CD8-positive, alpha-beta memory T cell (primary cell): Measurements from ENCODE around the gene PSAP. TPM values are rescaled to one million over a fixed set of nuclear protein-coding genes. Genes with fewer than 3 reads are reported as not detected.

Experiments
- CTCF ChIA-PET: fragments of 350-600 bp; sonication (Branson Sonifier 250); formaldehyde crosslinking; loops from one replicate; lab custom pipeline; 2021; ENCODE audit warnings: antibody characterized with exemption; lab: Charles Lee
- POLR2A ChIA-PET: fragments of 350-600 bp; sonication (Branson Sonifier 250); formaldehyde crosslinking; loops from one replicate; lab custom pipeline; 2021; ENCODE audit warnings: antibody characterized with exemption; lab: Charles Lee
- DNase-seq, 5 donors: peaks; one replicate each; pipeline versions ENCODE4 v3.0.0 to v3.0.0-alpha.2; 2020 to 2022; ENCODE audit warnings: mixed read lengths in 1 of 5
- H3K27ac ChIP-seq: one replicate; pipeline ENCODE4 v1.7.0; 2013; ENCODE audit warnings: low read depth, mild to moderate bottlenecking, low read length, moderate library complexity
- H3K27me3 ChIP-seq: 2 replicates; pipeline ENCODE4 v1.7.0; 2013; ENCODE audit warnings: low read length, mild to moderate bottlenecking; ENCODE audit not compliant: insufficient read depth, poor library complexity, severe bottlenecking
- H3K36me3 ChIP-seq: 2 replicates; pipeline ENCODE4 v1.7.0; 2013; ENCODE audit warnings: mild to moderate bottlenecking, low read length, moderate library complexity; ENCODE audit not compliant: insufficient read depth
- H3K4me1 ChIP-seq: 2 replicates; pipeline ENCODE4 v1.7.0; 2013; ENCODE audit warnings: mild to moderate bottlenecking, low read length, moderate library complexity; ENCODE audit not compliant: insufficient read depth
- H3K4me3 ChIP-seq: 2 replicates; pipeline ENCODE4 v1.7.0; 2013; ENCODE audit warnings: mild to moderate bottlenecking, low read length
- H3K9me3 ChIP-seq: 2 replicates; pipeline ENCODE4 v1.7.0; 2013; ENCODE audit warnings: mild to moderate bottlenecking, low read length
- H3K27ac Mint-ChIP-seq, 8 donors: one replicate each; pipeline ENCODE4 v1.8.0; 2020 to 2021; ENCODE audit warnings: mixed read lengths in 8 of 8, mild to moderate bottlenecking in 6 of 8, inconsistent platforms in 3 of 8, moderate library complexity in 3 of 8
- H3K27me3 Mint-ChIP-seq, 2 donors: one replicate each; pipeline ENCODE4 v1.8.0; 2020 to 2021; ENCODE audit warnings: mixed read lengths in 2 of 2, mild to moderate bottlenecking in 1 of 2, moderate library complexity in 1 of 2
- H3K36me3 Mint-ChIP-seq, 3 donors: one replicate each; pipeline ENCODE4 v1.8.0; 2020 to 2021; ENCODE audit warnings: mixed read lengths in 3 of 3, inconsistent platforms in 1 of 3, mild to moderate bottlenecking in 1 of 3
- H3K4me1 Mint-ChIP-seq, 3 donors: one replicate each; pipeline ENCODE4 v1.8.0; 2020 to 2021; ENCODE audit warnings: mixed read lengths in 3 of 3, inconsistent platforms in 1 of 3, mild to moderate bottlenecking in 1 of 3
- H3K4me3 Mint-ChIP-seq, 7 donors: one replicate each; pipeline ENCODE4 v1.8.0; 2020 to 2021; ENCODE audit warnings: mixed read lengths in 7 of 7, mild to moderate bottlenecking in 6 of 7, moderate library complexity in 4 of 7, inconsistent platforms in 2 of 7
- H3K9me3 Mint-ChIP-seq, 5 donors: one replicate each; pipeline ENCODE4 v1.8.0; 2020 to 2022; ENCODE audit warnings: mixed read lengths in 5 of 5, mild to moderate bottlenecking in 3 of 5, moderate library complexity in 2 of 5, inconsistent platforms in 1 of 5
- polyA plus RNA-seq: library from polyadenylated mRNA; unstranded; fragments of 300-500 nt; fragmentation: Illumina TruSeq; gene quantifications from one replicate; pipeline ENCODE4 v1.2.3, GENCODE V29; 2021
- total RNA-seq, 2 experiments: library from RNA; stranded (reverse); gene quantifications; one replicate each; pipeline ENCODE4 v1.2.3, GENCODE V29; 2021

Gene PSAP
- total and polyA plus RNA-seq, 3 experiments from 2014 or later: 115 to 432 (median 119) TPM

DNA sequence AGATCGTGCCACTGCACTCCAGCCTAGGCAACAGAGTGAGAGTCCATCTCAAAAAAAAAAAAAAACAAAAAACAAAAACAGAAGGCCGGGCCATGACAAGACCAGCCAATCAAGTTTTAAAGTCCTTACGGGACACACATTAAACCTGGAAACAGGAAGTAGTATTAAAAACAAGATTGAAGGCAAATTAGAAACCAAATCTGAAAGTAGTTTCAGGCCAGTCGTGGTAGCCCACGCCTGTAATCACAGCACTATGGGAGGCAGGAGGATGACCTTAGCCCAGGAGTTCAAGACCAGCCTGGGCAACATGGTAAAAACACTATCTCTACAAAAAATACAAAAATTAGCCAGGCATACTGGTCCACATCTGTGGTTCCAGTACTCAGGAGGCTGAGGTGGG lies 18.1 kb downstream of the PSAP start:
- Mint-ChIP-seq H3K27me3 (no peaks in the 10 kb centered on the region), H3K9me3 (no peaks in the 10 kb centered on the region), H3K4me3 (no peak overlapping the region), H3K4me1 (peaks cover 24 to 42% (median 39%) of the 10 kb centered on the region in 3 donors), H3K27ac (peak overlapping the region in 2 of 8 donors; percentile 34 to 77), H3K36me3 (peaks cover 6 to 69% (median 10%) of the 10 kb centered on the region in 3 donors)
- H3K4me1 ChIP-seq: peaks cover 14% of the 10 kb centered on the region
- POLR2A ChIA-PET: no interaction called here
- H3K27ac ChIP-seq: no peak overlapping the region
- no peaks in the 10 kb centered on the region for H3K27me3 ChIP-seq
- H3K36me3 ChIP-seq: peaks cover 45% of the 10 kb centered on the region
- CTCF ChIA-PET: no interaction called here
- H3K4me3 ChIP-seq: no peak overlapping the region
- no peaks in the 10 kb centered on the region for H3K9me3 ChIP-seq
- DNase-seq: no peak

DNA sequence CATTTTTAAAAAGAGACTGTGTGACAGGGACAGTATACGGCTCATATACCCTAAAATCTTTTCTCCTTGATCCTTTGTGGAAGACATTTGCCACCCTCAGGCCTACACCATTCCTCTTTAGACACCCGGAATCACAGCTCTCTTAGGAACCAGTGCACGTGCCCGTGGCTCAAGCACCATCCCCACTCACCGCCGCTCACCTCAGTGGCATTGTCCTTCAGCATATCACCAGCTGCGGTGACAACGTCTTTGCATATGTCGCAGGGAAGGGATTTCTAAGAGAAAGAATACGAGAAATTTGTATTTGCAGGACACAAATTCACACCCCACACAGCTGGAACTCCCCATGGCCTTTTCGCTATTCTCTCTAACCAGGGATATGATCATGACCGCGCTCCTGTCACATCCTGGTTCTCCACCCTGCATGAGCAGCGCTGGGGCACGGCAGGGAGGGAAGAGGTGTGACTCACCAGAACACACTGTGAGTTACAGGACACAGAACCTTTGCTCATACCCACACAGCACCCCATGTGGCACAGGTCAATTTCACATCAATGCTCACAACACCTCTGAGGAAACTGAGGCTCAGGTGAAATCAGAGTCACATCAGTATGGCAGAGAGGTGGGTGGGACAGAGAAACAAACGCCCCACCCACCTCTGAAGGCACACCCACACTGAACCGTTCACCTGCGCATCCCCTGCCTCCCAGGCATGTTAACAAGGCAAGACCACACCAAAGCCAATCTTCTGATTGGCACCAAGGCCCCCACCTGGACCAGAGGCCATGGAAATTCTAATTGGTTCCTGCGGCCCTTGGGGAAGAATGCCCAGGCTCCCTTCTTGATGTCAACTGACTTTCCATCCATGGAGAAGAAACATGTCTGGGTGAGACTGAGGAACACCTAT lies 19.2 kb downstream of the PSAP start:
- H3K27ac ChIP-seq: no peak overlapping the region
- Mint-ChIP-seq H3K36me3 (peaks cover 6 to 68% (median 10%) of the 10 kb centered on the region in 3 donors), H3K27me3 (no peaks in the 10 kb centered on the region), H3K9me3 (no peaks in the 10 kb centered on the region), H3K4me3 (no peak overlapping the region), H3K4me1 (peaks cover 14 to 32% (median 28%) of the 10 kb centered on the region in 3 donors), H3K27ac (no peak overlapping the region)
- ChIA-PET POLR2A (no interaction called here), CTCF (no interaction called here)
- H3K9me3 ChIP-seq: no peaks in the 10 kb centered on the region
- H3K4me3 ChIP-seq: no peak overlapping the region
- H3K27me3 ChIP-seq: no peaks in the 10 kb centered on the region
- peaks cover 51% of the 10 kb centered on the region for H3K36me3 ChIP-seq
- DNase-seq: no peak
- H3K4me1 ChIP-seq: peaks cover 3% of the 10 kb centered on the region

DNA sequence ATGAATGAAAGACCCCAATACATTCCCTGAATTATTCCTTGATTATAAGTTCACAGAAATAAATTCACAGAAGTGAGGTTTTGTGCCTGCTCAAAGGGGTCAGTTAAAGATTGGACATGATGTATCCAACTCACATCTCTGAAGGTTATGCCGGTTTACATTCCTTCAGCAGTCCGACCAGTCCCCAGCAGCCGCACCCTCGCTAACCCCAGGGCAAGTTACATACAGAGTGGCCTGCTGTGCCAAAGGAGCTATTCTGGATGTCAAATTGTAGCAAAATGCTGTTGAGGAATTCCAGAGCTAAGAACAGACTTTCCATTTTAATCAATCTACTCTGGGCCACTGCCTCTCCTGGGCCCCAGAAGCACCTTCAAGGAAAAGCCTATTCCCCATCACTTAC lies 20.3 kb downstream of the PSAP start:
- Mint-ChIP-seq H3K36me3 (peaks cover 6 to 78% (median 14%) of the 10 kb centered on the region in 3 donors), H3K4me1 (peaks cover 5 to 20% (median 17%) of the 10 kb centered on the region in 3 donors), H3K27me3 (no peaks in the 10 kb centered on the region), H3K9me3 (no peaks in the 10 kb centered on the region), H3K4me3 (no peak overlapping the region), H3K27ac (peak overlapping the region in 1 of 8 donors; percentile 70)
- Histone ChIP-seq H3K4me3 (no peak overlapping the region), H3K27me3 (no peaks in the 10 kb centered on the region), H3K27ac (no peak overlapping the region), H3K9me3 (no peaks in the 10 kb centered on the region), H3K4me1 (no peaks in the 10 kb centered on the region), H3K36me3 (peaks cover 63% of the 10 kb centered on the region)
- ChIA-PET CTCF (no interaction called here), POLR2A (no interaction called here)
- DNase-seq: no peak

DNA sequence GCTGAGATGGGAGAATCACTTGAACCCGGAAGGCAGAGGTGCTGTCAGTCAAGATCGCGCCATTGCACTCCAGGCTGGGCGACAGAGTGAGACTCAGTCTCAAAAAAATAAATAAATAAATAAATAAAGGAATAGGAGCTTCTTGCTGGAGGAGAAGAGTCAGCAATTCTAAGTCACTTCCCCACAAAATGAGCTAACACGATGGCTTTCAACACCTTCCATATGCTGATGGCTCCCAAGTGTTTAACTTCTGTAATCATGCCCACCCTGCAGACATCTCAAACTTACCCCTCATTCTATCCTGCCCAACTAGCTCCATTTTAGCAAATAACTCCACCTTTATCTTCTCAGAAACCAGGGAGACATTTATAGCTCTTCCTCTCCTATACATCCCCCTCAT lies 21.2 kb downstream of the PSAP start:
- H3K27me3 Mint-ChIP-seq: no peaks in the 10 kb centered on the region
- peaks cover 5 to 18% (median 14%) of the 10 kb centered on the region in 3 donors for H3K4me1 Mint-ChIP-seq
- Histone ChIP-seq H3K4me3 (no peak overlapping the region), H3K36me3 (peaks cover 71% of the 10 kb centered on the region), H3K27me3 (no peaks in the 10 kb centered on the region), H3K9me3 (no peaks in the 10 kb centered on the region), H3K4me1 (no peaks in the 10 kb centered on the region), H3K27ac (no peak overlapping the region)
- DNase-seq: no peak
- no peaks in the 10 kb centered on the region for H3K9me3 Mint-ChIP-seq
- CTCF ChIA-PET: interaction anchor here (0.7 to 1.7 kb wide), 2 partner anchors 13 to 122 kb away, joined by 3 to 5 read pairs; no protein-coding TSS in a partner anchor
- POLR2A ChIA-PET: no interaction called here
- no peak overlapping the region for H3K4me3 Mint-ChIP-seq
- H3K27ac Mint-ChIP-seq: peak overlapping the region in 3 of 8 donors; percentile 5 to 17 (median 13)
- peaks cover 6 to 87% (median 16%) of the 10 kb centered on the region in 3 donors for H3K36me3 Mint-ChIP-seq

DNA sequence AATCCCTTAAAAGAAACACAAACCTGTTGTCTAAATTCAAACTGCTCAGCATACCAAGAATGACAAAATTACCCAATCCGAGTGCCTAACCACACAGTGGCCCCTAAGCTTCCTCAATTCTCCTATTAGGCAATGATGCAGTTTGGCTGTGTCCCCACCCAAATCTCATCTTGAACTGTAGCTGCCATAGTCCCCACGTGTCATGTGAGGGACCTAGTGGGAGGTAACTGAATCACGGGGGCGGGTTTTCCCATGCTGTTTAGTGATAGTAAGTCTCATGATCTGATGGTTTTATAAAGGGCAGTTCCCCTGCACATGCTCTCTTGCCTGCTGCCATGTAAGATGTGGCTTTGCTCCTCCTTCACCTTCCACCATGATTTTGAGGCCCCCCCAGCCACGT lies 21.9 kb downstream of the PSAP start:
- H3K9me3 ChIP-seq: no peaks in the 10 kb centered on the region
- H3K4me3 ChIP-seq: no peak overlapping the region
- Mint-ChIP-seq H3K9me3 (no peaks in the 10 kb centered on the region), H3K4me3 (no peak overlapping the region), H3K4me1 (peaks cover 3 to 14% (median 8%) of the 10 kb centered on the region in 3 donors), H3K27ac (peak overlapping the region in 1 of 8 donors; percentile 69), H3K36me3 (peaks cover 6 to 89% (median 16%) of the 10 kb centered on the region in 3 donors), H3K27me3 (no peaks in the 10 kb centered on the region)
- no peaks in the 10 kb centered on the region for H3K4me1 ChIP-seq
- ChIA-PET CTCF (interaction anchor here (0.7 to 1.7 kb wide), 3 partner anchors 14 to 121 kb away, joined by 3 to 5 read pairs (median 3); no protein-coding TSS in a partner anchor), POLR2A (no interaction called here)
- H3K27me3 ChIP-seq: no peaks in the 10 kb centered on the region
- no peak overlapping the region for H3K27ac ChIP-seq
- H3K36me3 ChIP-seq: peaks cover 75% of the 10 kb centered on the region
- DNase-seq: no peak

DNA sequence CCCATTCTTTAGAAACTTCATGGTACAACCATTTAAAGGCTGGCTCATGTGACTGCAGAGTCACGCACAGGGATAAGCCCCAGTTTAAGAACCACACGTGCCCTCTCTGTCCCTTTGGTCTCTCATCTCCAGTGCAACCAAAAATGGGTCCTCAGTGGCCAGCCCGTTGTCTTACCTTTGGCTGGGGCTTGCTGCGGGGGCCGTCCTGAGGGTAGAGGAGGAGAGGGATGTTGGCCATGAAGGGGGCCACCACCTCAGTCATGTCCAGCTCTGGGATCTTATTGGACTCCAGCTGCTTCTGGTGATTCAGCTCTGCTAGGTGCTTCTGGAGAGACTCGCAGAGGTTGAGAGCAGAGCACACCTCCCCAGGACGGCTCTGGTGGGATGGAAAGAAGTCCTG lies 22.3 kb downstream of the PSAP start:
- no peak overlapping the region for H3K4me3 ChIP-seq
- no peaks in the 10 kb centered on the region for H3K27me3 Mint-ChIP-seq
- no peak overlapping the region for H3K4me3 Mint-ChIP-seq
- no peak overlapping the region for H3K27ac ChIP-seq
- H3K36me3 ChIP-seq: peaks cover 78% of the 10 kb centered on the region
- no peaks in the 10 kb centered on the region for H3K27me3 ChIP-seq
- H3K9me3 ChIP-seq: no peaks in the 10 kb centered on the region
- no peaks in the 10 kb centered on the region for H3K4me1 ChIP-seq
- DNase-seq: no peak
- CTCF ChIA-PET: interaction anchor here (1.0 to 1.7 kb wide), 2 partner anchors 18 to 121 kb away, joined by 3 to 5 read pairs; no protein-coding TSS in a partner anchor
- POLR2A ChIA-PET: no interaction called here
- H3K9me3 Mint-ChIP-seq: no peaks in the 10 kb centered on the region
- H3K36me3 Mint-ChIP-seq: peaks cover 6 to 89% (median 17%) of the 10 kb centered on the region in 3 donors
- H3K4me1 Mint-ChIP-seq: peaks cover 3 to 9% (median 3%) of the 10 kb centered on the region in 3 donors
- H3K27ac Mint-ChIP-seq: peak overlapping the region in 1 of 8 donors; percentile 24

DNA sequence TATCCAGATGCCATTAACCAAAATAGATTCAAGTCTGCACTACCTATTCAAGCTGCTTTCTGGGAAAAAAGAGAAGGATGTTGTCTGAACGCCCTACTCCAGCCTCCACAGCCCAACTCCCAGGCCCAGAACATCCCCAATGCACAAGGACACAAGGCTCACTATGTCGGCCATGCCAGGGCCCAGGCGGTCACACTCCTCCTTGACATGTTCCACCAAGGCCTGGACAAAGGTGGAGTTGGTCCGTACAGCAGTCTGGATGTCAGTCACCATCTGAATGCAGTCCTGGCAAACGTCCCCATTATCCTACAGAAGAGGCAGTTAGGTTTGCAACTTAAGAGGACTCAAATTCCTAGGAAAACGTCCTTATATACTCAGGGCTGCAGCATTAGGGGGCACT lies 23.2 kb downstream of the PSAP start:
- Histone ChIP-seq H3K27ac (no peak overlapping the region), H3K4me3 (no peak overlapping the region), H3K4me1 (no peaks in the 10 kb centered on the region), H3K36me3 (peaks cover 79% of the 10 kb centered on the region), H3K27me3 (no peaks in the 10 kb centered on the region), H3K9me3 (no peaks in the 10 kb centered on the region)
- no peak for DNase-seq
- no peaks in the 10 kb centered on the region for H3K9me3 Mint-ChIP-seq
- ChIA-PET POLR2A (no interaction called here), CTCF (no interaction called here)
- H3K4me3 Mint-ChIP-seq: no peak overlapping the region
- peaks cover 0 to under 1% (median 0%) of the 10 kb centered on the region in 3 donors for H3K4me1 Mint-ChIP-seq
- peaks cover 6 to 90% (median 19%) of the 10 kb centered on the region in 3 donors for H3K36me3 Mint-ChIP-seq
- no peak overlapping the region for H3K27ac Mint-ChIP-seq
- H3K27me3 Mint-ChIP-seq: no peaks in the 10 kb centered on the region

DNA sequence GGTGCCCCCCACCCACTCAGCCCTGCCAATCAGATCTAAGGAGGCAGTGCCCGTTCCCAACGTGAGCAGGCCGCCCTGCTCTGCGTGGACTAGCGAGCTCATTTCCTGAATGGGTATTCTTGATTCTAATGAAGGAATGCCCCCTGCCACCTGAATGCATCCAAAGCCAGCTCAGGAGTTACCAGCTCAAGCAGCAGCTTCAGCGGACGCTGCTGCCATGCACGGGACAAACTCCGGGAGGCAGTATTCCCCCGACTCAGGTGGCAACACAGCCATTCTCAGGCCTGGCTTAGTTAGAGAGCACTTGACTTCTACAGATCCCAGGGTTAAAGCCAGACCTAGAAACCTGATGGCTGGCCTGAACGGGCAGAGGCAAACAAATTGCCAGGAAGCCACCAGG lies 25.8 kb downstream of the PSAP start:
- Histone ChIP-seq H3K36me3 (peaks cover 75% of the 10 kb centered on the region), H3K4me1 (no peaks in the 10 kb centered on the region), H3K27ac (no peak overlapping the region), H3K27me3 (no peaks in the 10 kb centered on the region), H3K9me3 (no peaks in the 10 kb centered on the region), H3K4me3 (no peak overlapping the region)
- H3K4me1 Mint-ChIP-seq: peaks cover 7 to 11% (median 7%) of the 10 kb centered on the region in 3 donors
- CTCF ChIA-PET: no interaction called here
- no peaks in the 10 kb centered on the region for H3K27me3 Mint-ChIP-seq
- no peak overlapping the region for H3K4me3 Mint-ChIP-seq
- no peaks in the 10 kb centered on the region for H3K9me3 Mint-ChIP-seq
- POLR2A ChIA-PET: no interaction called here
- no peak for DNase-seq
- peaks cover 0 to 92% (median 25%) of the 10 kb centered on the region in 3 donors for H3K36me3 Mint-ChIP-seq
- H3K27ac Mint-ChIP-seq: no peak overlapping the region
